SK-N-SH treated with all-trans-retinoic acid at 6 μM for 48 hours (cell line): Measurements from ENCODE around the gene PDS5B.
A peak's percentile ranks its signal among the peaks of the same experiment; 100 is the strongest.
"Not testable (repeated sequence)": the region's sequence is repeated elsewhere in the genome, so short reads cannot be mapped to it uniquely, and the experiment has no call there.

Experiments
- ATAC-seq: fragments of 200-7000 bp; cut with Tn5 transposase; 3 replicates; pipeline ENCODE4 v1.9.1; 2020; ENCODE audit warnings: mild to moderate bottlenecking, moderate library complexity
- ARNTL ChIP-seq: fragments of 450-650 bp; formaldehyde crosslinking; IDR thresholded peaks from 2 replicates; pipeline ENCODE4 v1.5.0; 2020; ENCODE audit warnings: low read depth, mild to moderate bottlenecking, moderate library complexity, borderline replicate concordance
- BACH2 ChIP-seq: fragments of 250-450 bp; sonication (Bioruptor Pico); IDR thresholded peaks from 2 replicates; pipeline ENCODE4 v1.9.0; 2021; ENCODE audit warnings: mild to moderate bottlenecking, borderline replicate concordance
- CREB5 ChIP-seq: fragments of 250-450 bp; sonication (Bioruptor Pico); IDR thresholded peaks from 2 replicates; pipeline ENCODE4 v1.5.1; 2020; ENCODE audit warnings: low read depth, mild to moderate bottlenecking, moderate library complexity
- CSDC2 ChIP-seq: fragments of 250-450 bp; sonication (Bioruptor Pico); IDR thresholded peaks from 2 replicates; pipeline ENCODE4 v1.5.0; 2020; ENCODE audit warnings: mild to moderate bottlenecking, moderate library complexity
- CSRNP3 ChIP-seq: fragments of 250-450 bp; sonication (Bioruptor Pico); IDR thresholded peaks from 2 replicates; pipeline ENCODE4 v1.5.1; 2021; ENCODE audit warnings: mild to moderate bottlenecking, moderate library complexity
- ESRRG ChIP-seq: fragments of 250-450 bp; sonication (Bioruptor Pico); IDR thresholded peaks from 2 replicates; pipeline ENCODE4 v1.6.1; 2021; ENCODE audit warnings: mild to moderate bottlenecking
- GLIS3 ChIP-seq: fragments of 250-450 bp; sonication (Bioruptor Pico); IDR thresholded peaks from 2 replicates; pipeline ENCODE4 v1.5.0; 2020; ENCODE audit warnings: mild to moderate bottlenecking, moderate library complexity
- ISL1 ChIP-seq: fragments of 250-450 bp; sonication (Bioruptor Pico); IDR thresholded peaks from 2 replicates; pipeline ENCODE4 v2.1.2; 2022; ENCODE audit warnings: mild to moderate bottlenecking, moderate library complexity
- OSR1 ChIP-seq: fragments of 250-450 bp; sonication (Bioruptor Pico); IDR thresholded peaks from 2 replicates; pipeline ENCODE4 v1.8.0; 2022; ENCODE audit warnings: moderate library complexity, mild to moderate bottlenecking, inconsistent platforms
- PATZ1 ChIP-seq: fragments of 250-450 bp; sonication (Bioruptor Pico); IDR thresholded peaks from 2 replicates; pipeline ENCODE4 v1.8.0; 2020; ENCODE audit warnings: mild to moderate bottlenecking, moderate library complexity, borderline replicate concordance
- POU6F1 ChIP-seq: fragments of 250-450 bp; sonication (Bioruptor Pico); IDR thresholded peaks from 2 replicates; pipeline ENCODE4 v1.8.0; 2021; ENCODE audit warnings: low read depth, mild to moderate bottlenecking, moderate library complexity, borderline replicate concordance
- PPARA ChIP-seq: fragments of 250-450 bp; sonication (Bioruptor Pico); IDR thresholded peaks from 2 replicates; pipeline ENCODE4 v1.5.0; 2020; ENCODE audit warnings: mild to moderate bottlenecking, borderline replicate concordance
- RARB ChIP-seq: fragments of 250-450 bp; sonication (Bioruptor Pico); IDR thresholded peaks from 2 replicates; pipeline ENCODE4 v1.8.0; 2021; ENCODE audit warnings: mild to moderate bottlenecking, moderate library complexity
- SNAI2 ChIP-seq: fragments of 250-450 bp; sonication (Bioruptor Pico); IDR thresholded peaks from 2 replicates; pipeline ENCODE4 v1.5.0; 2020; ENCODE audit warnings: mild to moderate bottlenecking, moderate library complexity
- TCF4 ChIP-seq: fragments of 250-450 bp; sonication (Bioruptor Pico); IDR thresholded peaks from 2 replicates; pipeline ENCODE4 v1.8.0; 2021; ENCODE audit warnings: mild to moderate bottlenecking, moderate library complexity, borderline replicate concordance
- TOX ChIP-seq: fragments of 250-450 bp; sonication (Bioruptor Pico); IDR thresholded peaks from 2 replicates; pipeline ENCODE4 v1.8.0; 2021; ENCODE audit warnings: mild to moderate bottlenecking, moderate library complexity, borderline replicate concordance
- TSHZ2 ChIP-seq: fragments of 250-450 bp; sonication (Bioruptor Pico); IDR thresholded peaks from 2 replicates; pipeline ENCODE4 v1.5.0; 2020; ENCODE audit warnings: mild to moderate bottlenecking, moderate library complexity
- ZC3H10 ChIP-seq: fragments of 250-450 bp; sonication (Bioruptor Pico); IDR thresholded peaks from 2 replicates; pipeline ENCODE4 v1.5.1; 2021; ENCODE audit warnings: mild to moderate bottlenecking, moderate library complexity
- ZFP3 ChIP-seq: fragments of 250-450 bp; sonication (Bioruptor Pico); IDR thresholded peaks from 2 replicates; pipeline ENCODE4 v1.5.0; 2020; ENCODE audit warnings: mild to moderate bottlenecking, moderate library complexity
- ZFP30 ChIP-seq: fragments of 450-650 bp; formaldehyde crosslinking; IDR thresholded peaks from 2 replicates; pipeline ENCODE4 v1.5.0; 2022; ENCODE audit warnings: mild to moderate bottlenecking, moderate library complexity
- ZNF565 ChIP-seq: fragments of 450-650 bp; formaldehyde crosslinking; conservative IDR thresholded peaks from 2 replicates; pipeline ENCODE4 v1.5.0; 2020; ENCODE audit warnings: low read depth, mild to moderate bottlenecking, moderate library complexity
- ZNF70 ChIP-seq: fragments of 450-650 bp; formaldehyde crosslinking; IDR thresholded peaks from 2 replicates; pipeline ENCODE4 v1.5.0; 2020; ENCODE audit warnings: mild to moderate bottlenecking, moderate library complexity
- ZNF8 ChIP-seq: fragments of 450-650 bp; formaldehyde crosslinking; IDR thresholded peaks from 2 replicates; pipeline ENCODE4 v1.5.0; 2020; ENCODE audit warnings: mild to moderate bottlenecking, moderate library complexity

PDS5B gene

GRCh38 chr13:32728327-32728726 lies 142.1 kb downstream of the PDS5B start:
- TF ChIP-seq ZFP3 = no peak
- TF ChIP-seq TSHZ2 (CRISPR knock-in tag) = no peak
- TF ChIP-seq TCF4 (CRISPR knock-in tag) = no peak
- no peak for TF ChIP-seq PPARA (CRISPR knock-in tag)
- no peak for TF ChIP-seq RARB (CRISPR knock-in tag)
- no peak for TF ChIP-seq BACH2
- no peak for TF ChIP-seq CREB5 (CRISPR knock-in tag)
- TF ChIP-seq ZFP30 (CRISPR knock-in tag) = no peak
- TF ChIP-seq GLIS3 (CRISPR knock-in tag) = no peak
- no peak for TF ChIP-seq ZC3H10 (CRISPR knock-in tag)
- TF ChIP-seq PATZ1 = no peak
- no peak for TF ChIP-seq CSRNP3 (CRISPR knock-in tag)
- no peak for TF ChIP-seq OSR1
- no peak for TF ChIP-seq ESRRG (CRISPR knock-in tag)
- no peak for TF ChIP-seq SNAI2 (CRISPR knock-in tag)
- no peak for TF ChIP-seq ARNTL (CRISPR knock-in tag)
- no peak for TF ChIP-seq ZNF8 (CRISPR knock-in tag)
- no peak for TF ChIP-seq ISL1 (CRISPR knock-in tag)
- TF ChIP-seq POU6F1 (CRISPR knock-in tag) = no peak
- no peak for TF ChIP-seq ZNF70 (CRISPR knock-in tag)
- no peak for ATAC-seq

- not testable (repeated sequence) for ATAC-seq
- peak; percentile 30; the same call in 1 of the 2 replicates for TF ChIP-seq ZNF8 (CRISPR knock-in tag)
Observed at GRCh38 chr13:32729097-32729496, 142.8 kb downstream of the PDS5B start.

- TF ChIP-seq CREB5 (CRISPR knock-in tag) (no peak), ZNF70 (CRISPR knock-in tag) (no peak), CSRNP3 (CRISPR knock-in tag) (no peak), GLIS3 (CRISPR knock-in tag) (no peak), ESRRG (CRISPR knock-in tag) (no peak), BACH2 (no peak), ISL1 (CRISPR knock-in tag) (no peak), SNAI2 (CRISPR knock-in tag) (no peak), TOX (no peak), ZFP30 (CRISPR knock-in tag) (no peak), ZNF8 (CRISPR knock-in tag) (no peak), PATZ1 (no peak), ARNTL (CRISPR knock-in tag) (no peak), CSDC2 (CRISPR knock-in tag) (no peak), ZFP3 (no peak), ZC3H10 (CRISPR knock-in tag) (no peak), ZNF565 (CRISPR knock-in tag) (no peak)
- no peak for ATAC-seq
Observed at GRCh38 chr13:32731074-32731473, 144.8 kb downstream of the PDS5B start.
